Raji (cell line): ENCODE data around the gene MUTYH.

ENCODE experiments used
- POLR2A ChIP-seq: IDR thresholded peaks from 2 replicates; pipeline ENCODE4 v1.6.1; 2011; ENCODE audit warnings: low read depth, low read length, control low read depth; ENCODE audit not compliant: insufficient read depth

The MUTYH gene

GRCh38 chr1:45356186-45356585, 15.9 kb upstream of the MUTYH start:
- TF ChIP-seq POLR2A, result no peak

- TF ChIP-seq POLR2A, result no peak
These were observed 15.4 kb upstream of the MUTYH start for GRCh38 chr1:45355683-45356082.

- TF ChIP-seq POLR2A, result no peak
These were observed 14.6 kb upstream of the MUTYH start for GRCh38 chr1:45354838-45355237.

GRCh38 chr1:45353685-45354084, 13.4 kb upstream of the MUTYH start:
- no peak for TF ChIP-seq POLR2A

GRCh38 chr1:45351508-45351907, 11.3 kb upstream of the MUTYH start:
- TF ChIP-seq POLR2A, result no peak

- TF ChIP-seq POLR2A, result no peak
These were observed 8.9 kb upstream of the MUTYH start for GRCh38 chr1:45348966-45349677.

- TF ChIP-seq POLR2A, result no peak
These were observed 8.3 kb upstream of the MUTYH start for GRCh38 chr1:45348609-45348965.

GRCh38 chr1:45348020-45348419, 7.8 kb upstream of the MUTYH start:
- no peak for TF ChIP-seq POLR2A

- TF ChIP-seq POLR2A, result no peak
These were observed 6.2 kb upstream of the MUTYH start for GRCh38 chr1:45346473-45346872.

- no peak for TF ChIP-seq POLR2A
These were observed 4.8 kb upstream of the MUTYH start for GRCh38 chr1:45345014-45345413.

- no peak for TF ChIP-seq POLR2A
These were observed 4.3 kb upstream of the MUTYH start for GRCh38 chr1:45344499-45344898.

- TF ChIP-seq POLR2A, result no peak
These were observed 701 bp upstream of the MUTYH start for GRCh38 chr1:45340816-45341466.

- no peak; the same call in 1 of the 2 replicates for TF ChIP-seq POLR2A
These were observed 2.5 kb downstream of the MUTYH start for GRCh38 chr1:45337630-45338325.

GRCh38 chr1:45335855-45336324, 4.3 kb downstream of the MUTYH start:
- TF ChIP-seq POLR2A, result no peak

GRCh38 chr1:45334308-45335245, 5.7 kb downstream of the MUTYH start:
- no peak for TF ChIP-seq POLR2A
